H9 (cell line): ENCODE data around the gene RBMXL2. TPM values are rescaled to one million over a fixed set of nuclear protein-coding genes. Genes with fewer than 3 reads are reported as not detected.

Experiments used
- DNase-seq: peaks from one replicate; pipeline ENCODE4 v3.0.0-alpha.2; 2017
- H2AFZ ChIP-seq: one replicate; pipeline ENCODE4 v1.6.1; 2013; ENCODE audit warnings: mild to moderate bottlenecking, low read length, control low read depth, moderate library complexity
- H2AK5ac ChIP-seq: 2 replicates; pipeline ENCODE4 v1.6.1; 2013; ENCODE audit warnings: low read length, control low read depth, mixed read lengths; ENCODE audit not compliant: insufficient read length
- H2BK120ac ChIP-seq: one replicate; pipeline ENCODE4 v1.6.1; 2013; ENCODE audit warnings: low read depth, mild to moderate bottlenecking, low read length, control low read depth, inconsistent platforms; ENCODE audit not compliant: poor library complexity, severe bottlenecking
- H2BK12ac ChIP-seq: 2 replicates; pipeline ENCODE4 v1.6.1; 2013; ENCODE audit warnings: low read length, control low read depth, mixed read lengths, low read depth; ENCODE audit not compliant: insufficient read length
- H2BK15ac ChIP-seq: 2 replicates; pipeline ENCODE4 v1.6.1; 2013; ENCODE audit warnings: low read depth, low read length, control low read depth
- H2BK20ac ChIP-seq: one replicate; pipeline ENCODE4 v1.6.1; 2013; ENCODE audit warnings: low read depth, mild to moderate bottlenecking, low read length, control low read depth, inconsistent platforms; ENCODE audit not compliant: poor library complexity, severe bottlenecking
- H2BK5ac ChIP-seq: 2 replicates; pipeline ENCODE4 v1.6.1; 2013; ENCODE audit warnings: low read length, control low read depth, mixed read lengths; ENCODE audit not compliant: insufficient read length
- H3K14ac ChIP-seq: 2 replicates; pipeline ENCODE4 v1.6.1; 2013; ENCODE audit warnings: low read length, control low read depth; ENCODE audit not compliant: insufficient read depth
- H3K18ac ChIP-seq: 2 replicates; pipeline ENCODE4 v1.6.1; 2013; ENCODE audit warnings: low read depth, mild to moderate bottlenecking, mixed read lengths, low read length, control low read depth; ENCODE audit not compliant: insufficient read length
- H3K23ac ChIP-seq: 2 replicates; pipeline ENCODE4 v1.6.1; 2013; ENCODE audit warnings: low read length, control low read depth, mixed read lengths, low read depth; ENCODE audit not compliant: insufficient read length
- H3K23me2 ChIP-seq: 2 replicates; pipeline ENCODE4 v1.6.1; 2013; ENCODE audit warnings: low read depth, mild to moderate bottlenecking, mixed read lengths, low read length, control low read depth; ENCODE audit not compliant: insufficient read length, poor library complexity, severe bottlenecking
- H3K27ac ChIP-seq: 2 replicates; pipeline ENCODE4 v1.5.1; 2013; ENCODE audit warnings: low read length, control low read depth, mixed read lengths, low read depth; ENCODE audit not compliant: insufficient read length
- H3K27me3 ChIP-seq: 2 replicates; pipeline ENCODE4 v1.6.1; 2013; ENCODE audit warnings: low read length, control low read depth, inconsistent platforms; ENCODE audit not compliant: insufficient read depth
- H3K4ac ChIP-seq: 2 replicates; pipeline ENCODE4 v1.6.1; 2013; ENCODE audit warnings: low read depth, mild to moderate bottlenecking, control low read depth, inconsistent platforms, low read length, moderate library complexity
- H3K4me1 ChIP-seq: 2 replicates; pipeline ENCODE4 v1.6.1; 2013; ENCODE audit warnings: low read length, control low read depth, inconsistent platforms; ENCODE audit not compliant: insufficient read depth
- H3K4me2 ChIP-seq: 2 replicates; pipeline ENCODE4 v1.6.1; 2013; ENCODE audit warnings: low read length, control low read depth, mixed read lengths; ENCODE audit not compliant: insufficient read length, insufficient read depth
- H3K56ac ChIP-seq: 2 replicates; pipeline ENCODE4 v1.6.1; 2013; ENCODE audit warnings: low read depth, mild to moderate bottlenecking, mixed read lengths, low read length, control low read depth; ENCODE audit not compliant: insufficient read length
- H3K79me1 ChIP-seq: 2 replicates; pipeline ENCODE4 v1.6.1; 2013; ENCODE audit warnings: low read depth, mild to moderate bottlenecking, moderate library complexity, low read length, control low read depth, inconsistent platforms; ENCODE audit not compliant: insufficient read depth, poor library complexity, severe bottlenecking
- H3K79me2 ChIP-seq: 2 replicates; pipeline ENCODE4 v1.6.1; 2013; ENCODE audit warnings: low read length, control low read depth, inconsistent platforms; ENCODE audit not compliant: insufficient read depth
- H3K9ac ChIP-seq: 2 replicates; pipeline ENCODE4 v1.6.1; 2013; ENCODE audit warnings: low read length, control low read depth, mixed read lengths; ENCODE audit not compliant: insufficient read length; ENCODE audit errors: extremely low read depth
- H3K9me3 ChIP-seq: one replicate; pipeline ENCODE4 v1.6.1; 2013; ENCODE audit warnings: low read depth, low read length, inconsistent platforms; ENCODE audit not compliant: control insufficient read depth
- H3T11ph ChIP-seq: one replicate; pipeline ENCODE4 v1.6.1; 2013; ENCODE audit warnings: mild to moderate bottlenecking, low read length, control low read depth, inconsistent platforms
- H4K20me1 ChIP-seq: one replicate; pipeline ENCODE4 v1.6.1; 2013; ENCODE audit not compliant: control insufficient read depth, insufficient read length, insufficient read depth
- H4K5ac ChIP-seq: 2 replicates; pipeline ENCODE4 v1.6.1; 2013; ENCODE audit warnings: low read depth, mild to moderate bottlenecking, mixed read lengths, low read length, control low read depth; ENCODE audit not compliant: insufficient read length
- H4K8ac ChIP-seq: replicated peaks from 2 replicates; pipeline ENCODE4 v1.6.1; 2013; ENCODE audit warnings: low read length, control low read depth, mixed read lengths, low read depth; ENCODE audit not compliant: insufficient read length
- H4K91ac ChIP-seq: 2 replicates; pipeline ENCODE4 v1.6.1; 2013; ENCODE audit warnings: low read depth, mild to moderate bottlenecking, moderate library complexity, mixed read lengths, low read length, control low read depth; ENCODE audit not compliant: insufficient read length
- H3K27ac Mint-ChIP-seq, 3 experiments: 2 replicates in 2 of 3; 3 replicates in 1 of 3; pipeline ENCODE4 v1.8.0; 2020 to 2021; ENCODE audit warnings: mixed read lengths in 3 of 3, mild to moderate bottlenecking in 1 of 3, moderate library complexity in 1 of 3
- H3K27me3 Mint-ChIP-seq: 2 replicates; pipeline ENCODE4 v1.8.0; 2021; ENCODE audit warnings: low read depth, mild to moderate bottlenecking, moderate library complexity, mixed read lengths
- H3K36me3 Mint-ChIP-seq, 3 experiments: 2 replicates in 2 of 3; 3 replicates in 1 of 3; pipeline ENCODE4 v1.8.0; 2020 to 2021; ENCODE audit warnings: low read depth in 3 of 3, mixed read lengths in 3 of 3; ENCODE audit not compliant: insufficient read depth in 1 of 3
- H3K4me1 Mint-ChIP-seq, 2 experiments: 2 replicates each; pipeline ENCODE4 v1.8.0; 2020; ENCODE audit warnings: mixed read lengths in 2 of 2
- H3K4me3 Mint-ChIP-seq, 2 experiments: 2 replicates in 1 of 2; 3 replicates in 1 of 2; pipeline ENCODE4 v1.8.0; 2020 to 2021; ENCODE audit warnings: mild to moderate bottlenecking in 2 of 2, mixed read lengths in 2 of 2, moderate library complexity in 1 of 2
- H3K9me3 Mint-ChIP-seq, 2 experiments: 2 replicates in 1 of 2; 3 replicates in 1 of 2; pipeline ENCODE4 v1.8.0; 2020; ENCODE audit warnings: mild to moderate bottlenecking in 2 of 2, mixed read lengths in 2 of 2, moderate library complexity in 1 of 2
- WGBS: extraction: QIAGEN DNeasy Blood & Tissue Kit; methylation state at CpG from one replicate; pipeline ENCODE4 v1.1.7; 2013; ENCODE audit warnings: missing lambda C conversion rate, low lambda C conversion rate, mixed read lengths; ENCODE audit not compliant: insufficient read length; ENCODE audit errors: extremely low coverage; 5-methylcytosine and 5-hydroxymethylcytosine counted together
- total RNA-seq: library from RNA; stranded (reverse); gene quantifications from 2 replicates; pipeline ENCODE4 v1.2.1, GENCODE V29; 2021
- TF ChIP-seq, protein P1 (sequence below): fragments of 200-600 bp; sonication (generic); conservative IDR thresholded peaks from 3 replicates; pipeline ENCODE4 v1.8.0; 2021; ENCODE audit warnings: antibody characterized with exemption, mild to moderate bottlenecking

RBMXL2 gene
- total RNA-seq, 1 experiment from 2014 or later = not detected

DNA sequence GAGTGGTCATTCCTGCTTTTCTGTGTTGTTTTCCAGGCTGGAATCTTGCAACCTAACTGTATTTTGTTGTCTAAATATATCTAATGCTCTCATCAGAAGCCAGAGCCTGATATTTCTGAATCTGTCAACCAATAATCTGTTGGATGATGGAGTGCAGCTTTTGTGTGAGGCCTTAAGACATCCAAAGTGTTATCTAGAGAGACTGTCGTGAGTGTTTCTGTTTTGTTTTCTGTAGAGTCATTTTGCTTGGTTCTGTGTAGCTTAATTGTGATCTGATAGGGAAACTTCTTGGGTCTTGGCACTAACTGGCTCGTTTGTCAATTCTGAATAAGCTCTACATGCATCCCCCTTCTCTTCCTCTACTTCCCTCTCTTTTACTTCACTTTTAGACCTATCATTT is 31.2 kb upstream of the RBMXL2 start:
- no peak for DNase-seq
- Mint-ChIP-seq H3K4me3 (no peak overlapping the region), H3K9me3 (no peaks in the 10 kb centered on the region), H3K36me3 (no peaks in the 10 kb centered on the region), H3K27ac (no peak overlapping the region), H3K4me1 (peaks cover 7 to 8% of the 10 kb centered on the region in 2 experiments), H3K27me3 (no peaks in the 10 kb centered on the region; the same call in 1 of the 2 replicates)
- no peaks in the 10 kb centered on the region for H3K79me1 ChIP-seq
- H3K56ac ChIP-seq = no peak overlapping the region
- H2AK5ac ChIP-seq = no peak overlapping the region
- H3K9ac ChIP-seq = no peak overlapping the region
- H3K4me2 ChIP-seq = no peak overlapping the region
- no peak overlapping the region for H2BK15ac ChIP-seq
- H3K23me2 ChIP-seq = no peaks in the 10 kb centered on the region
- no peak overlapping the region for H2BK12ac ChIP-seq
- H3K27ac ChIP-seq = no peak overlapping the region
- H2BK120ac ChIP-seq = no peak overlapping the region
- H3K9me3 ChIP-seq = no peaks in the 10 kb centered on the region
- TF ChIP-seq, protein P1, sequence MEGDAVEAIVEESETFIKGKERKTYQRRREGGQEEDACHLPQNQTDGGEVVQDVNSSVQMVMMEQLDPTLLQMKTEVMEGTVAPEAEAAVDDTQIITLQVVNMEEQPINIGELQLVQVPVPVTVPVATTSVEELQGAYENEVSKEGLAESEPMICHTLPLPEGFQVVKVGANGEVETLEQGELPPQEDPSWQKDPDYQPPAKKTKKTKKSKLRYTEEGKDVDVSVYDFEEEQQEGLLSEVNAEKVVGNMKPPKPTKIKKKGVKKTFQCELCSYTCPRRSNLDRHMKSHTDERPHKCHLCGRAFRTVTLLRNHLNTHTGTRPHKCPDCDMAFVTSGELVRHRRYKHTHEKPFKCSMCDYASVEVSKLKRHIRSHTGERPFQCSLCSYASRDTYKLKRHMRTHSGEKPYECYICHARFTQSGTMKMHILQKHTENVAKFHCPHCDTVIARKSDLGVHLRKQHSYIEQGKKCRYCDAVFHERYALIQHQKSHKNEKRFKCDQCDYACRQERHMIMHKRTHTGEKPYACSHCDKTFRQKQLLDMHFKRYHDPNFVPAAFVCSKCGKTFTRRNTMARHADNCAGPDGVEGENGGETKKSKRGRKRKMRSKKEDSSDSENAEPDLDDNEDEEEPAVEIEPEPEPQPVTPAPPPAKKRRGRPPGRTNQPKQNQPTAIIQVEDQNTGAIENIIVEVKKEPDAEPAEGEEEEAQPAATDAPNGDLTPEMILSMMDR = no peak
- no peak overlapping the region for H3T11ph ChIP-seq
- WGBS = no CpG with 5 or more reads among the region's 2 CpGs
- H3K14ac ChIP-seq = no peak overlapping the region
- no peak overlapping the region for H4K5ac ChIP-seq
- no peaks in the 10 kb centered on the region for H3K4me1 ChIP-seq
- no peak overlapping the region for H3K18ac ChIP-seq
- no peaks in the 10 kb centered on the region for H4K20me1 ChIP-seq
- no peaks in the 10 kb centered on the region for H3K27me3 ChIP-seq
- H3K79me2 ChIP-seq = no peaks in the 10 kb centered on the region
- H2BK20ac ChIP-seq = no peak overlapping the region
- H2BK5ac ChIP-seq = no peak overlapping the region
- H3K4ac ChIP-seq = no peak overlapping the region
- H3K23ac ChIP-seq = no peak overlapping the region
- no peak overlapping the region for H4K91ac ChIP-seq
- no peak overlapping the region for H4K8ac ChIP-seq
- H2AFZ ChIP-seq = no peak overlapping the region
